ENCODE results near the gene PET100.

Gene PET100

DNA sequence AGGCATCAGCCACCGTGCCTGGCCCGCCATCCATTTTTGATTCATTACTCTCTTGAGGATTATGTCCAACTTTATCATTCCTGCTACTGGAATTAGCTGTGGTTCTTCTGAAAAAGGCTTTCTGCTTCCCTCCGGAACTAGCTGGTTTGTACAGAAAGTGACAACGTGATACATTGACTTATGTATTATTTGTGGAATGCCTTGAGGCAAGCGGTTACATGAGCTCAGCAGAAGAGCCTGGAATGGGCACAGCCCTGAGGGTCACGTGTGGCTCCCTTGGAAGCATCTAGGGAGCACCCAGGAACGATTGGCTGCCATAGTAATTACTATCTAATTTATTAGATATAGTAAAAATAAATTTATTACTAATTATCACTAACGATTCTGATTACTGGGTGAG lies 24.8 kb downstream of the PET100 start:
- no peak for DNase-seq

DNA sequence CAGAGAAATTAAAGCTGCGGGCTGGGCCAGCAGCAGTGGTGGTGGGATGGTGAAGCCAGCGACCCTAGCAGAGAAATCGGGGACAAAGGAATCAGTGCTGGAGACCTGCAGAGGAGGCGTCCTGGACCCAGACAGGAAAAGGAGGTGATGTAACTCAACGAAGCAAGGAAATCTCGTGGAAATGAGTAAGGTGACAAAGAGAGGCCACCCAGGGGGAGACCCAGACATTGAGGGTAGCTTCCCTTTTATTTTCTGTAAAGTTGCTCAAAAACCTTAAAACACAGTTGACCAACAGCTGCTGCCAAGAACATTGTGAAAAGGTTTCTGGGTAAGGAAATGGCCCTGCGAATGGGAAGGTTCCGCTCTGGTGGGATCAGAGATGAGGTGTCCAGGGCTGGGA lies 26.0 kb downstream of the PET100 start:
- no peak for DNase-seq

DNA sequence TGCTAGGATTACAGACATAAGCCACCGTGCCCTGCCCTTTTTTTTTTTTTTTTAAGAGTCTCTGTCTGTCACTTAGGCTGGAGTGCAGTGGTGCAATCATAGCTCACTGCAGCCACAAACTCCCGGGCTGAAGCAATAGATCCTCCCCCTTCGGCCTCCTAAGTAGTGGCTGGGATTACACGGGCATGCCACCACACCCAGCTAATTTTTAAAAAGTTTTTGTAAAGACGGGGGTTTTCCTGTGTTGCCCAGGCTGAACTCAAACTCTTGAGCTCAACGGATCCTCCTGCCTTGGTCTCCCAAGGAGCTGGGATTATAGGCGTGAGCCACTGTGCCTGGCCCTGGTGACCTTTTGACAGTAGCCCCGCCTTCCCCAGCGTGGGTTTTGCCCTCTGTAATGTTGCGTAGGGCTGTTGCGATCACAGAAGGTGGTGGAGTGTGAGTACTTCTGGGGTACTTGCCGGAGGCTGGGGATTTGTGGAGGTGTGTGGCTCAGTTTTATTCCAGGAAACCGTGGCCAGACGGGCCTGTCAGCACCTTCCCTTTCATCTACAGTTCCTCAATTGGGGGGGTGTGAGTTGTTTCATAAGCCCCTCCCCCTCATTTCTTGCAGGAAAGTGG lies 27.6 kb downstream of the PET100 start:
- DNase-seq = no peak

DNA sequence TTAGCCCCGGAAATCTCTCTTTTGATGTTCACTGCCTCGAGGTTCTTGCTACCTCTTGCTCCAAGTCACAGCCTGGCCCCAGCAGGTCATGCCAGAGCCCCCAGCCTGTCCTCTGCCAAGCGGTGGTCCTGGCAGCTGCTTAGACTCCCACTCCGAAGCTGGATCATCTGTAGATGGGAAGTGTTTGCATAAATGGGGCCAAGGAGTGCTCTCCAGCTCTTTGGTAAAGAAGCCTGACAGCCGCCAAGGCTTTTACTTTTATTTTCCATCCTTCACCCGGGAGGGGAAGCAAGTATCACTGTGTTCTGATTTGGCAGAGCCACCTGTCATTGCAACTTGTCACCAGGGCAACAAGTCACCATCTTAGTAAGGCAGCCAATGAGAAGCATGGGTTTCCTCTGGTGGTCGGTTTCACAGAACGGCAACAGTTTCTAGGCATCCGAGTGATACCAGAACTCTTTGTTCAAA lies 28.7 kb downstream of the PET100 start:
- DNase-seq = no peak

GRCh38 chr19:7661744-7662538 lies 32.3 kb downstream of the PET100 start:
- no peak for DNase-seq

GRCh38 chr19:7662657-7663056 lies 33.1 kb downstream of the PET100 start:
- DNase-seq = no peak

- DNase-seq = no peak
These were observed 34.1 kb downstream of the PET100 start for GRCh38 chr19:7663706-7664105.

DNA sequence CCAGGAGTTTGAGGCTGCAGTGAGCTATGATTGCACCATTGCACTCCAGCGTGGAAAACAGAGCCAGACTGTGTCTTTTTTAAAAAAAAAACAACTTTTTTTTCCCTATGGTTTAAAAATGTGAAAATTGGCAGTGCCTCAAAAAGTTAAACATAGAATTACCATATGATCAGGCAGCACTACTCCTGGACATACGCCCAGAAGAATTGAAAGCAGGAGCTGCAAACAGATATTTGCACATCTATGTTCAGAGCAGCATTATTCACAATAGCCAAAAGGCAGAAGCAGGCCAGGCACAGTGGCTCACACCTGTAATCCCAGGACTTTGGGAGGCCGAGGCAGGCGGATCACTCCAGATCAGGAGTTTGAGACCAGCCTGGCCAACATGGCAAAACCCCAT lies 35.5 kb downstream of the PET100 start:
- DNase-seq = no peak

DNA sequence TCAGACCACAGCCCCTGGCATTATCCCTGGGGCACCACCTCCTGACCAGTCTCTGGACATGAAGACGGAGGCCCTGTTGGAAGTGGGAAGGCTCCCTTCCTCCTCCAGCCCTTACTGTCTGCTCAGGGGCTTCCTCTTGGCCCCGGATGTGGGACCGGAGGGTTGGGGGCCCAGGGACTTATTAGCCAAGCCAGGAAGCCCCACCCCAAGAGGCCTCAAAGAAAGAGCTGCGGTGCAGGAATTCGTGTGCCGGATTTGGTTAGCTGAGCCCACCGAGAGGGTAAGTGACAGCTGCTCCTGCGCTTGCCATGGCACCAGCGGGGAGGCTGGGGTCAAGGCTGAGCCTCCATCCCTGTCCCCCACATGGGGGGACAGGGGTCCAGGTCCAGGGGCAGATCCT lies 39.2 kb downstream of the PET100 start, which contains the start of gene RETN:
Gene RETN, plus strand, starts transcription at position 208 of the 400 bp plus-strand sequence. CDS start 278 bp downstream, outside the sequence.
- DNase-seq = no peak

DNA sequence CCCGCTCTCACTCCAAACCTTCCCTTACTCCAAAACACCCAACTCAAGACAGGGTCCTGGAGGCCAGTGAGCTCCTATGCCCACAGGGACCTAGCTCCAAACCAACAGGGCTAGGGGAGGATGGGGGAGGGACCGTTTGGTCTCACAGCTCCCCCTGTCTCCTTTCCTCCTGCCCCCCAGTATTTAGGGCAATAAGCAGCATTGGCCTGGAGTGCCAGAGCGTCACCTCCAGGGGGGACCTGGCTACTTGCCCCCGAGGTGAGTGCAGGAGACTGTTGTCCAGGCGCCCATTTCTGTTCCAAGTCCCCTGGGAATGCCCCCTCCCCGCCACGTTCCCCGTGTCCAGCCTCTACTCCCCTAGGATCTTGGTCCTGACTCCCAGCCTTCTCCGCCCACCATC lies 40.0 kb downstream of the PET100 start:
- DNase-seq = no peak

- no peak for DNase-seq
These were observed 40.7 kb downstream of the PET100 start for GRCh38 chr19:7670150-7670783.

- no peak for DNase-seq
These were observed 41.2 kb downstream of the PET100 start for GRCh38 chr19:7670790-7671189.

GRCh38 chr19:7672522-7672921 lies 42.9 kb downstream of the PET100 start:
- no peak for DNase-seq

GRCh38 chr19:7674010-7675005 lies 44.7 kb downstream of the PET100 start:
- DNase-seq = no peak

DNA sequence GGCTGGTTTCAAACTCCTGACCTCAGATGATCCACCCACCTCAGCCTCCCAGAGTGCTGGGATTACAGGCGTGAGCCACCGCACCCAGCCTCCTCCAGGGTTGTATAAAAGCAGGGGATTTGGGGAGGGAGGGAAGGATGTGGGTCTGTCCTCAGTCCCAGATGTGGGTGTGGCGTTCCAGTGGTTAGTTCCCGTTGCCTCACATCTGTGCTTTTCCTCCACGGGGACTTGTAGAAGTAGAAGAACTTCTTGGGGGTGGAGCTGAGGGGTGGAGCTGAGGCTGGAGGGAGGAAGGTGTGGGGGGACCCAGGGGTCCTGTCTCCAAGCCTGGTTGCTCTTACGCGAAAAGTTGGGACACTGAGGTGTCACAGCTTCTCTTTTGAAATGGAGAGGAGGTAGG lies 46.8 kb downstream of the PET100 start:
- DNase-seq = no peak

GRCh38 chr19:7676854-7677253 lies 47.3 kb downstream of the PET100 start, which contains the start of gene MCEMP1:
Gene MCEMP1, plus strand, starts transcription at chr19:7677090. Its CDS starts 31 bp downstream, at chr19:7677121.
- DNase-seq = no peak

DNA sequence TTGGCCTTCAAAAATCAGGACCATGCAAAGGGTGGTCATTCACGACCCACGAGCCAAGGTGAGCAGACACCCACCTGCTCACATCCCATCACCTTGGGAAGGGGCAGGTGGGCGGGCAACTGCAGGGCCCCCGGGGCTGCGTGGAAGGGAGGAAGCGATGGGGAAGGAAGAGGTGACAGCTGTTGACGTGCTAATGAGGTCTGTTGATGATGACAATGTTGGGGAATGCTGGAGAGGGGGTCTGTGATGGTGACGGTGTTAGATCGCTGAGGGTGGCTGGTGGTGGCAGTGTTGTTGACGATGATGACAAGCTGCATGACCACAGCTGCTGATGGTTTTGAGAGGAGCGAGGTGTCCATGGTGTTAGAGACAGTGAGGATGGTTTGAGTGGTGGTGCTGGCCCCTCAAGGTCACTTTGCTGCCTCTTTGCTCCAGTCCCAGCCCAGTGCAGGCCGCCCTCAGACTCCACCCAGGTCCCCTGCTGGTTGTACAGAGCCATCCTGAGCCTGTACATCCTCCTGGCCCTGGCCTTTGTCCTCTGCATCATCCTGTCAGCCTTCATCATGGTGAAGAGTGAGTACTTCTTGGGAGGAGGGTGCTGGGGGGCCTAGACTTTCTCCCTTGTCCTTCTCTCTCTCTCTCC lies 48.2 kb downstream of the PET100 start:
- DNase-seq = no peak

DNA sequence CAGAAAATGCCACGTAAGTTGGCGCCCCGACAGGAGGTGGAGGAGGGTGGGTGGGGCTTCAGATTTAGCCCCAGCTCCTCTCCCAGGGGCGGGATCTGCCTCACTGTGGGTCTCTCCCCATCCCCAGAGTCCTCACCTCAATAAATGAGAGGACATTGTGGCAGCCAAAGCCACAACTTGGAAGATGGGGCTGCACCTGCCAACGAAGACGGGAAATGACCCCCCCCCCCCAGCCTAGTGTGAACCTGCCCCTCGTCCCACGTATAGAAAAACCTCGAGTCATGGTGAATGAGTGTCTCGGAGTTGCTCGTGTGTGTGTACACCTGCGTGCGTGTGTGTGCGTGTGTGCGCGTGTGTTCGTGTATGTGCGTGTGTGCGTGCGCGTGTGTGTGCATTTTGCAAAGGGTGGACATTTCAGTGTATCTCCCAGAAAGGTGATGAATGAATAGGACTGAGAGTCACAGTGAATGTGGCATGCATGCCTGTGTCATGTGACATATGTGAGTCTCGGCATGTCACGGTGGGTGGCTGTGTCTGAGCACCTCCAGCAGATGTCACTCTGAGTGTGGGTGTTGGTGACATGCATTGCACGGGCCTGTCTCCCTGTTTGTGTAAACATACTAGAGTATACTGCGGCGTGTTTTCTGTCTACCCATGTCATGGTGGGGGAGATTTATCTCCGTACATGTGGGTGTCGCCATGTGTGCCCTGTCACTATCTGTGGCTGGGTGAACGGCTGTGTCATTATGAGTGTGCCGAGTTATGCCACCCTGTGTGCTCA lies 49.6 kb downstream of the PET100 start:
- no peak for DNase-seq

GRCh38 chr19:7679771-7680605 lies 50.4 kb downstream of the PET100 start:
- DNase-seq = no peak

Data from NCI-H1417 treated with DMSO at 0.1 percent for 48 hours (cell line).